T-helper 1 cell treated with Interleukin-12 subunit alpha and Interleukin-12 subunit beta and Interleukin-4 antibody, amounts not matched to agents 30 μg/mL and 1 μg/mL, for 36 hours (primary cell): Measurements from ENCODE around the gene PNRC1.
"Not testable (repeated sequence)": the region's sequence is repeated elsewhere in the genome, so short reads cannot be mapped to it uniquely, and the experiment has no call there.

Source experiments
- H3K27ac Mint-ChIP-seq: one replicate; pipeline ENCODE4 v1.8.0; 2021; ENCODE audit warnings: mild to moderate bottlenecking, mixed read lengths
- H3K27me3 Mint-ChIP-seq: one replicate; pipeline ENCODE4 v1.8.0; 2021; ENCODE audit warnings: low read depth, mixed read lengths
- H3K36me3 Mint-ChIP-seq: one replicate; pipeline ENCODE4 v1.8.0; 2021; ENCODE audit warnings: low read depth, mixed read lengths
- H3K4me1 Mint-ChIP-seq: one replicate; pipeline ENCODE4 v1.8.0; 2021; ENCODE audit warnings: low read depth, mixed read lengths
- H3K4me3 Mint-ChIP-seq: one replicate; pipeline ENCODE4 v1.8.0; 2021; ENCODE audit warnings: mild to moderate bottlenecking, moderate library complexity, mixed read lengths
- H3K9me3 Mint-ChIP-seq: one replicate; pipeline ENCODE4 v1.8.0; 2021; ENCODE audit warnings: mixed read lengths

PNRC1 gene

DNA sequence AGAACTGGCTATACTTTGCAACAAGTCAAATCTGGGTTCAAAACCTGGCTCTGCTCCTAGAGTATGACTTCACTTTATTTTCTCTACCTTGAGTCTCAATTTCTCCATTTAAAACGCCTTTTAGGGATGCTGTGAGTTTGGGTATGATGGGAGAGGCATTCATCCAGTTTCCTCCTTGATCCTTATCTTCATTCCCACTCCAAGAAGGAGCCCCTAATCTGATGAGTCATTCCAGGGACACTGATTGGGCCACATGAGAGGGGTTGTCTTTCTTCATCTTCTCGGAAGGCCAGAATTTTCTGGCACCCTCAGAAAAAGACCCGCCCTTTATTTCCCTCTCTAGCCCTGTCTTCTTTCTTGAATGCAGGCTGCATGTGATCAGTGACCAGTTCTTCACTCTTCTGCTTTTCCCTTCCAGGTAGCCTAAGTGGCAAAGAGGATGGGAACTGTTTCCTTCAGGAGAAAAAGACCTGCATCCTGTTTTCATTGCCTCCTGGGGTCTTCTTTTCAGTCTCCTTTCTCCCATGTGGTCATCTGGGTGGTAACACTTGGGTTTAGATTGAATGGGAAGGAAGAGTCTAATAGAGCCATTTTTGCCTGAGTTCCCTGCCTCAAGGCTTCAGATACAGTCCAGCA lies 32.1 kb upstream of the PNRC1 start:
- no peak overlapping the region for H3K27ac Mint-ChIP-seq
- no peak overlapping the region for H3K4me3 Mint-ChIP-seq
- H3K9me3 Mint-ChIP-seq = no peaks in the 10 kb centered on the region
- H3K27me3 Mint-ChIP-seq = no peaks in the 10 kb centered on the region
- no peaks in the 10 kb centered on the region for H3K36me3 Mint-ChIP-seq
- H3K4me1 Mint-ChIP-seq = peaks cover 11% of the 10 kb centered on the region

GRCh38 chr6:89048985-89049384 lies 31.6 kb upstream of the PNRC1 start:
- Mint-ChIP-seq H3K36me3 (no peaks in the 10 kb centered on the region), H3K4me1 (peaks cover 11% of the 10 kb centered on the region), H3K27ac (no peak overlapping the region), H3K27me3 (no peaks in the 10 kb centered on the region), H3K9me3 (peaks cover 1% of the 10 kb centered on the region), H3K4me3 (no peak overlapping the region)

GRCh38 chr6:89050155-89050554 lies 30.4 kb upstream of the PNRC1 start:
- H3K9me3 Mint-ChIP-seq = peaks cover 4% of the 10 kb centered on the region
- peaks cover 11% of the 10 kb centered on the region for H3K4me1 Mint-ChIP-seq
- no peak overlapping the region for H3K27ac Mint-ChIP-seq
- H3K36me3 Mint-ChIP-seq = no peaks in the 10 kb centered on the region
- no peaks in the 10 kb centered on the region for H3K27me3 Mint-ChIP-seq
- H3K4me3 Mint-ChIP-seq = no peak overlapping the region

- no peak overlapping the region for H3K27ac Mint-ChIP-seq
These were observed 29.9 kb upstream of the PNRC1 start for GRCh38 chr6:89050697-89051096.

GRCh38 chr6:89051676-89052075 lies 28.9 kb upstream of the PNRC1 start:
- Mint-ChIP-seq H3K27ac (peak overlapping the region; percentile 5), H3K9me3 (peaks cover 4% of the 10 kb centered on the region), H3K4me3 (no peak overlapping the region), H3K36me3 (no peaks in the 10 kb centered on the region), H3K4me1 (peaks cover 11% of the 10 kb centered on the region), H3K27me3 (no peaks in the 10 kb centered on the region)

More at GRCh38 chr6:89050697-89051096, 29.9 kb upstream of the PNRC1 start:
- Mint-ChIP-seq H3K9me3 (peaks cover 4% of the 10 kb centered on the region), H3K4me3 (no peak overlapping the region), H3K36me3 (no peaks in the 10 kb centered on the region), H3K27me3 (no peaks in the 10 kb centered on the region), H3K4me1 (peaks cover 11% of the 10 kb centered on the region)

DNA sequence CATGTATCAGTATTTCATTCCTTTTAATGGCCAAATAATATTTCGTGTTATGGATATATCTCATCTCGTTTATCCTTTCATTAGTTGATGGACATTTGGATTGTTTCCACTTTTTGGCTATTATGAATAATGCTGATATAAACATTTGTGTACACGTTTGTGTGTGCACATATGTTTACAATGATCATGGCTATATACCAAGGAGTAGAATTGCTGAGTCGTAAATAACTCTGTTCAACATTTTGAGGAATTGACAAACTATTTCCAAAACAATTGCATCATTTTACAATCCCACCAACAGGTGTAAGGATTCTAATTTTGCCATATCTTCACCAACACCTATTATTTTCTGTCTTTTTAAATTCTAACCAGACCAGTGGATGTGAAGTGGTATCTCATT lies 26.3 kb upstream of the PNRC1 start:
- Mint-ChIP-seq H3K9me3 (peaks cover 4% of the 10 kb centered on the region), H3K36me3 (no peaks in the 10 kb centered on the region), H3K27me3 (peaks cover 12% of the 10 kb centered on the region), H3K4me1 (peaks cover 11% of the 10 kb centered on the region), H3K4me3 (no peak overlapping the region), H3K27ac (no peak overlapping the region)

DNA sequence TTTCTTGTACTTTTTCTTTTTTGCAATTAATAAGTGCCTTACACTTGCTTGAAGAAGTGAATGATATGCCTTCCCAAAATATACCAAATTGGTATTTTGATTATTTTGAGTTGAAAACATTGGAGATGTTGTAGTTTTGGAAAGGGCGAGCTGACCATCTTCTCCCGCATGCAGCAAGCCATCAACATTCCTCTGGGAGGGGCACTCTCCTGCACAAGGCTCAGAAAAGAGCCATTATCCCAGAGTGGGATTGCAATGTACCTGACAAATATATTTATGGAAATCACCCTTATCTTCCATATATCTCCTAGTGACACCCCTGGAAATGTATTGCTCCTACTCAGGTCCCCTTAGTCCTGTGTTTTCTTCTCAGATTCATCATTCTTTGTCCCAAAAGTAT lies 22.8 kb upstream of the PNRC1 start:
- H3K4me3 Mint-ChIP-seq = no peak overlapping the region
- H3K27me3 Mint-ChIP-seq = peaks cover 12% of the 10 kb centered on the region
- H3K36me3 Mint-ChIP-seq = no peaks in the 10 kb centered on the region
- H3K9me3 Mint-ChIP-seq = peaks cover 4% of the 10 kb centered on the region
- H3K4me1 Mint-ChIP-seq = no peaks in the 10 kb centered on the region
- H3K27ac Mint-ChIP-seq = no peak overlapping the region

DNA sequence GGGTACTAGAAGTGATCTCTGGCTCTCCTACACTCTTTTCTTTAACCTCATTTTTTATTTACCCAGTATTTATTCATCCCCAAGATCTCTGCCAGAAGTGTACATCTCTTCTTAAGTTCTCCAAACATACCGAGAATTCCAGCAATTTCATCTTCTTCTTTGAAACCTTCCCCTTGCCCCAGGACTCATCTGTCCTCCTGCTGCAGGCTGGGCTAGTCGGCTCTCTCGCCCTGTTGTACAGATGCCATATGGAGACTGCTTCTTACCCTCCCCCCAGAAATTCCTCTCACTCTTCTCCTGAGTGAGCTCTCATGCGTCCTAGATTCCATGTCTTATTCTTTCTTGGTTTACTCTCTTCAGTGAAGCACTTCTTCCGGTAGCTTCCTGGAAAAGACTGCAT lies 21.9 kb upstream of the PNRC1 start:
- no peak overlapping the region for H3K27ac Mint-ChIP-seq
- no peaks in the 10 kb centered on the region for H3K4me1 Mint-ChIP-seq
- H3K4me3 Mint-ChIP-seq = no peak overlapping the region
- H3K27me3 Mint-ChIP-seq = peaks cover 12% of the 10 kb centered on the region
- H3K36me3 Mint-ChIP-seq = no peaks in the 10 kb centered on the region
- H3K9me3 Mint-ChIP-seq = peaks cover 4% of the 10 kb centered on the region

- Mint-ChIP-seq H3K4me3 (no peak overlapping the region), H3K9me3 (no peaks in the 10 kb centered on the region), H3K27me3 (peaks cover 17% of the 10 kb centered on the region), H3K4me1 (no peaks in the 10 kb centered on the region), H3K27ac (no peak overlapping the region), H3K36me3 (no peaks in the 10 kb centered on the region)
These were observed 21.3 kb upstream of the PNRC1 start for GRCh38 chr6:89059227-89059626.

GRCh38 chr6:89063881-89064280 lies 16.7 kb upstream of the PNRC1 start:
- no peaks in the 10 kb centered on the region for H3K9me3 Mint-ChIP-seq
- H3K36me3 Mint-ChIP-seq = no peaks in the 10 kb centered on the region
- H3K4me3 Mint-ChIP-seq = no peak overlapping the region
- peaks cover 20% of the 10 kb centered on the region for H3K27me3 Mint-ChIP-seq
- H3K27ac Mint-ChIP-seq = no peak overlapping the region
- H3K4me1 Mint-ChIP-seq = no peaks in the 10 kb centered on the region

GRCh38 chr6:89064931-89065330 lies 15.6 kb upstream of the PNRC1 start:
- not testable (repeated sequence) for H3K9me3 Mint-ChIP-seq, H3K4me1 Mint-ChIP-seq, H3K36me3 Mint-ChIP-seq, H3K4me3 Mint-ChIP-seq, H3K27ac Mint-ChIP-seq
- peaks cover 19% of the 10 kb centered on the region for H3K27me3 Mint-ChIP-seq

- H3K9me3 Mint-ChIP-seq, H3K4me1 Mint-ChIP-seq, H3K4me3 Mint-ChIP-seq, H3K36me3 Mint-ChIP-seq, H3K27ac Mint-ChIP-seq: not testable (repeated sequence)
- H3K27me3 Mint-ChIP-seq = peaks cover 19% of the 10 kb centered on the region
These were observed 14.4 kb upstream of the PNRC1 start for GRCh38 chr6:89066121-89066520.

DNA sequence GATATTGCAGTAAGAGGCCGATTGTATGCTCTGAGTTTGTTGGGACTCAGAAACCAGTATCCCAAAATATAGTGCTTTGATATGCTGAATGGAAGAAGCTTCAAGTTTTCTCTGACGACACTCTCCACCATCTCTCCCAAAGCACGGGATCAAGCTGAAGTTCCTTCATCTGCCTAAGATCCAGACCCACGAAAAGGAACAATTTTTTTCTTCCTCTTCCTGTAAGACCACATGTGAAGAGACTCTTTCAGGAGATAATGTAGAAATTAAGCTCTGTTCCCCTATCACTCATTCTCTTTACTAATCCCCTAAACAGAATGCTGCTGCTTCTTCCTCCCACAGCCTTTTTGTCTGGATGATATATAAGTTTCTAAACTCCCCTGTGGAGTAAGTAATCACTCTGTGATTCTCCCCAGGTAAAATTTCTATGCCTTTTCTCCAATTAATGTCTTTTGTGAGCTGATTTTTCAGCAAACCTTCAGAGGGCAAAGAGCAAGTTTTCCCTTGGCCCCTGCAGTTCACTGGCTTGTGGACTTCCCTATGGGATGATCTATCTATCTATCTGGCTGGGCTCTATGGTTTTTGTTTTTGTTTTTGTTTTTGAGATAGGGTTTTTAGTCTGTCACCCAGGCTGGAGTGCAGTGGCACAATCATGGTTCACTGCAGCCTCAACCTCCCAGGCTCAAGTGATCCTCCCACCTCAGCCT lies 13.5 kb upstream of the PNRC1 start:
- peaks cover 19% of the 10 kb centered on the region for H3K27me3 Mint-ChIP-seq
- H3K4me3 Mint-ChIP-seq = no peak overlapping the region
- no peaks in the 10 kb centered on the region for H3K36me3 Mint-ChIP-seq
- H3K9me3 Mint-ChIP-seq = no peaks in the 10 kb centered on the region
- peaks cover 1% of the 10 kb centered on the region for H3K4me1 Mint-ChIP-seq
- H3K27ac Mint-ChIP-seq = no peak overlapping the region

- Mint-ChIP-seq H3K27ac (no peak overlapping the region), H3K9me3 (peaks cover 5% of the 10 kb centered on the region), H3K36me3 (no peaks in the 10 kb centered on the region), H3K27me3 (peaks cover 19% of the 10 kb centered on the region), H3K4me3 (no peak overlapping the region), H3K4me1 (peaks cover 1% of the 10 kb centered on the region)
These were observed 12.8 kb upstream of the PNRC1 start for GRCh38 chr6:89067796-89068195.

- H3K27me3 Mint-ChIP-seq = peaks cover 19% of the 10 kb centered on the region
- H3K9me3 Mint-ChIP-seq = peaks cover 8% of the 10 kb centered on the region
- H3K27ac Mint-ChIP-seq = no peak overlapping the region
- peaks cover 1% of the 10 kb centered on the region for H3K4me1 Mint-ChIP-seq
- peaks cover 2% of the 10 kb centered on the region for H3K36me3 Mint-ChIP-seq
- no peak overlapping the region for H3K4me3 Mint-ChIP-seq
These were observed 11.9 kb upstream of the PNRC1 start for GRCh38 chr6:89068695-89069094.
